Measurements from ENCODE around the gene FAIM2. TPM values are rescaled to one million over a fixed set of nuclear protein-coding genes. Genes with fewer than 3 reads are reported as not detected.
"Not testable (repeated sequence)": the region's sequence is repeated elsewhere in the genome, so short reads cannot be mapped to it uniquely, and the experiment has no call there.

Gene FAIM2
- total RNA-seq, 1 donor from 2014 or later, result 0.99 TPM

- DNase-seq, result no peak
Observed at GRCh38 chr12:49893753-49894750, 9.6 kb downstream of the FAIM2 start.

- DNase-seq, result no peak
Observed at GRCh38 chr12:49892732-49893317, 10.9 kb downstream of the FAIM2 start.

GRCh38 chr12:49892084-49892731 lies 11.5 kb downstream of the FAIM2 start:
- DNase-seq, result no peak

DNA sequence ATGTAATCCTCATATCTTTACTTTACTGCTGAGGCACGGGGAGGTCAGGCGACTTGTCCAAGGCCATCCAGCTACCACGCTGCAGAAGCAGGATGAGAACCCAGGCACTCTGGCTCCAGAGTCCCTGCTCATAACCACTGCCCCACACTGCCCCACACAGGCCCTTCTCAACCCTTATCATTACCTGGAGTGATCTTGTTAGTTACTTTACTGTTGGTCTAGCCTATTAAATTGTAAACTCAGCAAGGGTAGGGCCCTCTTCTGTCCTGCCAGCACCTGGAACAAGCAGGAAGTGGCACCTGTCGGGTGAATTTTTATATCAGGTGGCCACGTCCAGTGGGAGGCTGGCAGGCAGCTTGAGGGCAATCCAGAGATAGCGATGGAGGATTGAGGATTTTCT lies 12.2 kb downstream of the FAIM2 start:
- no peak for DNase-seq

DNA sequence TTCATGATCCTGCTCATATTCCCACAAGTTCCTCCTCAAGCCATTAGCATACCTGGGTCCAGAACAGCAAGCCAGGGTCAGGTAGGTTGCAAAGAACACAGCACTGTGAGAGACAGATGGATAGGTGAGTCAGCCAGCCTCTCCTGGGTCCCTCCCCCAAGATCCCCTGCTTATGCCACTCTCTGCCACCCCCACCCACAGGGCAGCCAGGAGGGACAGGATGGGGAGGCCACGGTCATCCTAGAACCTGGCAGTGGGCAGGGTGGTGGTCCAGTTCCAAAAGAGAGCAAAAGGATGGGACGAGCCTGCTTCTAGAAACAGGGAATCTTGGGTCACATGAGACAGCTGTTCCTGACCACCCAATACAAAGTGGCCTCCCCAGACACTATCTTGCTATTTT lies 12.7 kb downstream of the FAIM2 start:
- DNase-seq, result no peak

- no peak for DNase-seq
Observed at GRCh38 chr12:49890096-49890461, 13.6 kb downstream of the FAIM2 start.

- DNase-seq, result no peak
Observed at GRCh38 chr12:49889361-49890095, 14.2 kb downstream of the FAIM2 start.

- no peak for DNase-seq
Observed at GRCh38 chr12:49888461-49889151, 15.1 kb downstream of the FAIM2 start.

DNA sequence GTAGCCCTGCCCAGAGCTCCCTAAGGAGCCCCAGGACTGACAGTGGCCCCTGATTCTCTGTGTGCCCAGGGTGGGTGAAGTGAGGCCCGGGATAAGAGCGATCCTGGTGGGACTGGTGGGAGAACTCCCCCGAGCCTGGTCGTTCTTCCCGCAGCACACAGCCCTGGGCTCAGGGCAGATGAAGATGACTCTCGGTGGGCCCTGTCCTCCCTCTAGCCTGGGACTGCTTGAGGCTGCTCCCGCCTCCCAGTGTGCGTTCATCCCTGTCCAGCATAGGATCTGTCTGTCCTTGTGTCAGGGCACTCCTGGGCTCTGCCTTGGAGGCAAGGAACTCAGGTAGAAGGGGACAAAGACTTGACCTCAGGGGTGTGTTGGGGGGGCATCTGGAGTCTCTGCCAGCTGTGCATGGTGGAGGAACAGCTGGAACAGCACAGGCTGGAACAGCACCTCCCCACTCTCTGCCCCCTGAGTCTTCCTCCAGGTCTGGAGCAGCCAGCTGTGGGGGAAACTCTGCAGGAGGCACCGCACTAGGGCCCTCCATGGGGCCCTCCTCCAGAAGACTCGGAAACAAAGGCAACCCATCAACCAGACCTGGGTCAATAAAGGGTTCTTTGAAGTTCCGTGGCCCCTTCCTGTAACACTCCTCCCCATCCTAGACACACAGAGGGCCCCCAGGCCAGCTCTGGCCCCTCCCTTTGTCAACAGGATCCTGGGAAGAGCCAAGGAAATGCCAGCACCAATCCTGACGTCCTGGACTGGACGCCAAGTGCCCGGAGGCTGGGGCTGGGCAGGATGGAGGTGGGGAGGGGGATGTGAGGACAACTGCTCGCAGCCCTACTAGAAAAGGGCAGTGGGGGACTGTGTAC lies 15.9 kb downstream of the FAIM2 start:
- DNase-seq, result no peak

DNA sequence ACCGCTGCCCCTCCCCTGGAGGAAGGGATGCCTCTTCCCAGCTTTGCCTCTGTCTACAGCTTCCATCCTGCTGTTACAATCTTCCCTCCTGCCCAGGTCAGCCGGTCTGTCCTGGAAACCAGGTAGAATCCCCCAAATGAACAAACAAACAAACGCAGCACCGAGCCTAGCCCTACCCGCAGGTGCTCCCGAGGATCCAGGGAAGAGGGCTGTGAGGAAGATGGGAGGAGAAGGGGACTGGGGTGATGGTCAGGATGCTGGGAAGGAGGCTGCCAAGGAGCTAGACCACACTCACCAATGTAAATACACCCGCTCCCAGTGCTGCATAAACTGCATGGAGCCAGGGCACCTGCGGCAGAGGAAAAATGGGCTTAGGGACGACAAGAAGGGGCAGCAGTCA lies 16.6 kb downstream of the FAIM2 start:
- no peak for DNase-seq

- DNase-seq, result no peak
Observed at GRCh38 chr12:49885663-49886461, 17.8 kb downstream of the FAIM2 start.

GRCh38 chr12:49885118-49885517 lies 18.6 kb downstream of the FAIM2 start:
- no peak for DNase-seq

GRCh38 chr12:49882851-49883464 lies 20.7 kb downstream of the FAIM2 start:
- no peak for DNase-seq

DNA sequence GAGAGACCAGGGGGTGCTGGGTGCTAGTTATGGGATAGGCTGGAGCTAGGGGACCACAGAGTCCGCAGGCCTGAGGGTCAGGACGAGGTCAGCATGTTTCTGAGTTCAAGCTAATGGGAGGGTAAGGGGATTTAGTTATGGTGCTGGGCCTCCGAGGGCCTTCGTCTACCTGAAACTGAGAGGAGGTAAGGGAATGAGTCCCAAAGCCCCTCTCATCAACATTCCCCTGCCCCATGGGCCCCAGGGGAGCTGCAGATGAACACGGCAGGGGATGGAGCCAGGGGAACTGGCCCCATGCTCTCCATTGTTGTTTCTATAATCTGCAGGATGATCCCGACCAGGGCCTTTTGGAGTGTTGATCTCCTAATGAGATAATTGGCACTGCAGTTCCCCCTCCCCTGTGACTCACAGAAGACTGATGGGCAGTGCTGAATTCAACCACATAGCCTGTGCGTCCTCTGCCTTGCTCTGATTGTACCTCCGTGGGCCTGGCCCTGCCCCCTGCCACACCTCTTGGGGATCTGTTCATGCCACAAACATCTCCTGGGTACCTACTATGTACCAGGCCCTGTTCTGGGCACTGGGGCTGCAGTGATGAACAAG lies 21.4 kb downstream of the FAIM2 start:
- no peak for DNase-seq

DNA sequence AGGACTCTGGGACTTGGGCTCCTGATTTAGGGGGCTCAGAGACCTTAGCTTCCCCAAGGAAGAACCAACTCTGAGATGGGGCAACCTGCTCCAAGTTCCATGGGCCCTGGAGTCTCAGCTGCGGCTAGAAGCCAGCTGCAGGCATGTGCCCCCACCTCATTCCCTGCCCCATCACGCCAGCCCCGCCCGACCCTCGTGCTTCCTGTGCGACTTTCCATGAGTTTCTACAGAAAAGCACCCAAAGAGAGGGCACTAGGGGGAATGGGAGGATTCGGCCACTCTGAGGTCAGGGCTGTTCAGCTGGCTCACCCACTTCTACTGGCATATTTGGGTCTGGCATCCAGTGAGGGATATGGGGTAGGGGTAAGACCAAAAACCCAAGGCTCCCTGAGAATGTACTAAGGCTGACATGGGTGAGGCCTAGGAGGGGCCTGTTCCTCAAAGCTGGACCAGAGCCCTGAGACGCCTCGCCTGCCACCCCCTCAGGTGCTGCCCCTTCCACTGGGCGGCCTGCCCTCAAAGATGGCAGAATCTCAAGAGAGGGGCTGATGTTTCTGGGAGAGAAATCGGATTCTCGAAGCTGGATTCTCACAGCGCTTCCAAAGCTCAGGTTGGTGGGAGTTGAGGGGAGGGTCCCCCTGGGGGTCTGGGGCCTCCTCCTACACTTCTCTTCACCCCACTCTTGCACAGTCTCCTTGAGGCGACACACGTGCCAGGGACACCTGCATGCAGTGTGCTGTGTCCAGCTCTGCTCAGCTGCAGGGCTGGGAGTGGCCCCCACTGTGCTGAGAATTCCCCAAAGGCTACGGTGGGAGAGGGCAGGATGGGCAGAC lies 22.1 kb downstream of the FAIM2 start:
- DNase-seq, result no peak

DNA sequence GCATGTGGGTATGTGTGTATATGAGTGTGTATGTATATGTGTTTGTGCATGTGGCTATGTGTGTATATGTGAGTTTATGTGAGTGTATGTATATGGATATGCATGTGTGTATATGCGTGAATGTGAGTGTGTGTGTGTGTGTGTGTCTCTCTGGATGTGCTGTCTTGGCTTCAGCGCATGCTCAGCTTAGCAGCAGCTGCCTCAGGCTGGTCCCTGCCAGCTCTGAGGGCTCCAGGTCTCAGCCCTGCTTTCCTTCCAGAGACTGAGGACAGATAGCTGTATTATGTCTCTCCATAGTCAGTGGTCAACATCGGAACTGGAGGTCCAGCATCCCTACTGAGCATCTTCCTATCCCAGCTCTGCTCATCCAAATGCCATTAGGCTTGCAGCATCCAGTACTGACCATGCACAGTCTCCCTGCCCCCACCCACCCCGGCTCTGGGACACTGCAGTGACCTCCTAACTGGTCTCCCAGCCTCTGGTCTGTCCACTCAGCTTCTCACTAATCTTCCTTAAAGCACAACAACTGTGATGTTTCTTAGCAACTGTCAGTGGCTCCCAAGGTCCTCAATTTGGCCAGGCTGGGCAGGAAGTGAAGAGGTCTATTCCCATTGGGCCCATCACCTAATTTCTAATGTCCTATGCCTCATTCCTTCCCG lies 22.8 kb downstream of the FAIM2 start:
- no peak for DNase-seq

GRCh38 chr12:49879065-49879464 lies 24.6 kb downstream of the FAIM2 start:
- DNase-seq, result not testable (repeated sequence)

- no peak for DNase-seq
Observed at GRCh38 chr12:49878021-49878420, 25.7 kb downstream of the FAIM2 start.
